HCT116 (cell line): ENCODE results near the gene AP3B1. TPM values are rescaled to one million over a fixed set of nuclear protein-coding genes. Genes with fewer than 3 reads are reported as not detected.

Source experiments
- ATAC-seq: fragments of 200-7000 bp; cut with Tn5 transposase; 2 replicates; pipeline ENCODE4 v1.9.1; 2020; ENCODE audit warnings: mild to moderate bottlenecking, moderate library complexity
- BruUV-seq: library from RNA; stranded (reverse); fragments of 400-500 nt; replicated peaks from 2 replicates; lab custom pipeline; 2021; lab: Mats Ljungman, UMichigan
- CTCF ChIA-PET: fragments of 300-600 bp; sonication (Branson Sonifier 250); formaldehyde crosslinking; loops from one replicate; lab custom pipeline; 2021; ENCODE audit warnings: antibody characterized with exemption; lab: Charles Lee
- POLR2A ChIA-PET: fragments of 300-600, 350-600 bp; sonication (Branson Sonifier 250); formaldehyde crosslinking; loops from one replicate; lab custom pipeline; 2021; ENCODE audit warnings: antibody characterized with exemption; lab: Charles Lee
- RAD21 ChIA-PET, 2 experiments: fragments of 300-600 bp; sonication (Branson Sonifier 250); formaldehyde crosslinking; loops; one replicate each; lab custom pipeline; 2023; ENCODE audit warnings: low total read pairs in 2 of 2; ENCODE audit not compliant: uncharacterized antibody in 2 of 2, unreplicated experiment in 2 of 2, low non-redundant PET in 1 of 2; lab: Charles Lee
- DNase-seq: peaks from one replicate; pipeline ENCODE4 v3.0.0-alpha.2; 2010; ENCODE audit warnings: low read depth, low spot score
- H2AFZ ChIP-seq: fragments of 200-600 bp; shearing (Covaris generic), sonication (generic); 2 replicates; pipeline ENCODE4 v1.6.1; 2017; ENCODE audit warnings: low read depth, mixed run types, mixed read lengths, antibody characterized with exemption, low read length; ENCODE audit not compliant: poor library complexity, severe bottlenecking
- H3K27ac ChIP-seq: 2 replicates; pipeline ENCODE4 v1.5.1; 2012; ENCODE audit warnings: low read depth, low read length
- H3K27me3 ChIP-seq: fragments of 200-600 bp; sonication (generic); 2 replicates; pipeline ENCODE4 v1.6.1; 2016; ENCODE audit warnings: mixed run types, low read length, mixed read lengths; ENCODE audit not compliant: insufficient read depth
- H3K36me3 ChIP-seq, 2 experiments: fragments of 200-500 bp in 1 of 2; fragments of 200-600 bp in 1 of 2; sonication (Bioruptor generic) in 1 of 2; sonication (generic) in 1 of 2; 2 replicates each; pipeline versions ENCODE4 v1.5.1 to v1.6.1; 2014 to 2016; ENCODE audit warnings: low read length in 2 of 2, inconsistent platforms in 1 of 2, mixed read lengths in 1 of 2, mixed run types in 1 of 2; ENCODE audit not compliant: insufficient read depth in 2 of 2, control insufficient read depth in 1 of 2
- H3K4me1 ChIP-seq, 2 experiments: fragments of 200-600 bp in 1 of 2; sonication (generic) in 1 of 2; 2 replicates each; pipeline versions ENCODE4 v1.5.1 to v1.6.1; 2012 to 2017; ENCODE audit warnings: low read length in 2 of 2, inconsistent platforms in 1 of 2, mild to moderate bottlenecking in 1 of 2, mixed read lengths in 1 of 2, mixed run types in 1 of 2, moderate library complexity in 1 of 2; ENCODE audit not compliant: insufficient read depth in 2 of 2, control insufficient read depth in 1 of 2
- H3K4me2 ChIP-seq: fragments of 200-600 bp; sonication (generic); 2 replicates; pipeline ENCODE4 v1.6.1; 2017; ENCODE audit warnings: mixed run types, low read length, mixed read lengths
- H3K4me3 ChIP-seq, 2 experiments: fragments of 200-600 bp in 1 of 2; sonication (generic) in 1 of 2; replicated peaks in 1 of 2; 2 replicates each; pipeline ENCODE4 v1.5.1; 2011 to 2016; ENCODE audit warnings: low read length in 2 of 2, control low read depth in 1 of 2, low read depth in 1 of 2, mild to moderate bottlenecking in 1 of 2, mixed read lengths in 1 of 2, mixed run types in 1 of 2
- H3K79me2 ChIP-seq: fragments of 200-600 bp; sonication (generic); 2 replicates; pipeline ENCODE4 v1.6.1; 2017; ENCODE audit warnings: mild to moderate bottlenecking, mixed run types, low read length, moderate library complexity, mixed read lengths; ENCODE audit not compliant: insufficient read depth
- H3K9ac ChIP-seq: fragments of 200-600 bp; sonication (generic); 2 replicates; pipeline ENCODE4 v1.6.1; 2016; ENCODE audit warnings: low read length, mixed read lengths
- H3K9me2 ChIP-seq: fragments of 200-600 bp; sonication (generic), shearing (Covaris generic); 2 replicates; pipeline ENCODE4 v1.6.1; 2017; ENCODE audit warnings: mixed run types, mild to moderate bottlenecking, moderate library complexity; ENCODE audit not compliant: insufficient read depth
- H3K9me3 ChIP-seq, 2 experiments: fragments of 200-500 bp in 1 of 2; fragments of 200-600 bp in 1 of 2; sonication (Bioruptor generic) in 1 of 2; sonication (generic) in 1 of 2; 2 replicates each; pipeline ENCODE4 v1.6.1; 2014 to 2017; ENCODE audit warnings: low read length in 2 of 2, mixed read lengths in 2 of 2, inconsistent platforms in 1 of 2, low read depth in 1 of 2, mild to moderate bottlenecking in 1 of 2, mixed run types in 1 of 2, moderate library complexity in 1 of 2; ENCODE audit not compliant: control insufficient read depth in 1 of 2, insufficient read depth in 1 of 2
- H4K20me1 ChIP-seq: fragments of 200-600 bp; sonication (generic), shearing (Covaris generic); 2 replicates; pipeline ENCODE4 v1.6.1; 2017; ENCODE audit warnings: mixed run types, mild to moderate bottlenecking, moderate library complexity; ENCODE audit not compliant: insufficient read depth
- CBX3 ChIP-seq: IDR thresholded peaks from 2 replicates; pipeline ENCODE4 v1.6.1; 2012; ENCODE audit warnings: low read depth
- EGR1 ChIP-seq: IDR thresholded peaks from 2 replicates; pipeline ENCODE4 v1.6.1; 2012; ENCODE audit warnings: low read depth
- ELF1 ChIP-seq: IDR thresholded peaks from 2 replicates; pipeline ENCODE4 v1.6.1; 2012; ENCODE audit warnings: low read depth, borderline replicate concordance
- EZH2phosphoT487 ChIP-seq: fragments of 200-600 bp; IDR thresholded peaks from 2 replicates; pipeline ENCODE4 v1.6.1; 2018; ENCODE audit warnings: antibody characterized with exemption, borderline replicate concordance
- FOSL1 ChIP-seq: IDR thresholded peaks from 2 replicates; pipeline ENCODE4 v1.6.1; 2012; ENCODE audit warnings: low read depth
- JUND ChIP-seq: IDR thresholded peaks from 2 replicates; pipeline ENCODE4 v1.6.1; 2012
- REST ChIP-seq: IDR thresholded peaks from 2 replicates; pipeline ENCODE4 v1.6.1; 2012; ENCODE audit warnings: low read depth
- SIN3A ChIP-seq: IDR thresholded peaks from 2 replicates; pipeline ENCODE4 v1.6.1; 2012; ENCODE audit warnings: low read depth
- SP1 ChIP-seq: IDR thresholded peaks from 2 replicates; pipeline ENCODE4 v1.6.1; 2012; ENCODE audit warnings: low read depth
- SRF ChIP-seq: IDR thresholded peaks from 2 replicates; pipeline ENCODE4 v1.6.1; 2012; ENCODE audit warnings: low read depth
- TCF7L2 ChIP-seq: IDR thresholded peaks from 2 replicates; pipeline ENCODE4 v1.7.0; 2011; ENCODE audit warnings: borderline replicate concordance, inconsistent platforms; ENCODE audit not compliant: insufficient read depth, insufficient read length; ENCODE audit errors: extremely low read depth
- ZBTB33 ChIP-seq: IDR thresholded peaks from 2 replicates; pipeline ENCODE4 v1.6.1; 2011; ENCODE audit warnings: mild to moderate bottlenecking, low read length, moderate library complexity; ENCODE audit not compliant: insufficient replicate concordance; ENCODE audit errors: extremely low read depth
- ZFX ChIP-seq: fragments of 450-650 bp; IDR thresholded peaks from 2 replicates; pipeline ENCODE4 v1.6.1; 2017
- ZNF274 ChIP-seq: fragments of 200-500 bp; sonication (Bioruptor generic); IDR thresholded peaks from 2 replicates; pipeline ENCODE4 v1.6.1; 2014; ENCODE audit warnings: mild to moderate bottlenecking, low read depth, low read length, inconsistent platforms
- intact Hi-C: fragments of 100-400 bp; cut with micrococcal nuclease; formaldehyde crosslinking; loops from 2 replicates; pipeline ENCODE4 v1.10.0; 2022
- total RNA-seq: library from RNA; stranded (reverse); gene quantifications from one replicate; pipeline ENCODE4 v1.2.1, GENCODE V29; 2021; ENCODE audit not compliant: unreplicated experiment

AP3B1 gene
- total RNA-seq, 1 experiment from 2014 or later = 54.5 TPM

- CTCF ChIA-PET = no interaction called here
- BruUV-seq = no TSS peak
Measured at GRCh38 chr5:78275998-78276543, 18.4 kb downstream of the AP3B1 start.

More at GRCh38 chr5:78275998-78276543, 18.4 kb downstream of the AP3B1 start:
- DNase-seq (no peak), ATAC-seq (no peak)
- Histone ChIP-seq H2AFZ (no peak overlapping the region), H4K20me1 (no peaks in the 10 kb centered on the region), H3K4me2 (no peak overlapping the region), H3K36me3 (no peaks in the 10 kb centered on the region), H3K9me3 (no peaks in the 10 kb centered on the region), H3K4me3 (no peak overlapping the region), H3K27ac (no peak overlapping the region), H3K79me2 (peaks cover 77% of the 10 kb centered on the region), H3K27me3 (no peaks in the 10 kb centered on the region), H3K9ac (no peak overlapping the region), H3K4me1 (no peaks in the 10 kb centered on the region), H3K9me2 (no peaks in the 10 kb centered on the region)
- TF ChIP-seq ZFX (no peak), CBX3 (no peak), TCF7L2 (no peak), JUND (no peak), REST (no peak), SIN3A (no peak), SP1 (no peak), ELF1 (no peak), EZH2phosphoT487 (no peak), ZNF274 (no peak), ZBTB33 (no peak), FOSL1 (no peak), SRF (no peak), EGR1 (no peak)
- POLR2A ChIA-PET = no interaction called here
- RAD21 ChIA-PET = no interaction called here
- intact Hi-C loops = no loop called here
